HepG2 (cell line): ENCODE results near the gene MED1. TPM values are rescaled to one million over a fixed set of nuclear protein-coding genes. Genes with fewer than 3 reads are reported as not detected.

Source experiments
- ATAD3A ChIP-seq: sonication (generic); formaldehyde crosslinking; IDR thresholded peaks from 2 replicates; pipeline ENCODE4 v1.4.0; 2020; ENCODE audit warnings: missing genetic modification reagents
- CBX1 ChIP-seq: IDR thresholded peaks from one replicate; pipeline ENCODE4 v1.6.1; 2016; ENCODE audit warnings: antibody characterized with exemption, low read depth
- DNMT1 ChIP-seq: sonication (generic); formaldehyde crosslinking; IDR thresholded peaks from 2 replicates; pipeline ENCODE4 v1.5.1; 2020; ENCODE audit warnings: mild to moderate bottlenecking, missing genetic modification reagents
- ELF3 ChIP-seq: IDR thresholded peaks from 2 replicates; pipeline ENCODE4 v1.6.1; 2016; ENCODE audit warnings: missing genetic modification reagents, missing compliant biosample characterization
- FOSL1 ChIP-seq: sonication (generic); formaldehyde crosslinking; IDR thresholded peaks from 2 replicates; pipeline ENCODE4 v1.9.0; 2021; ENCODE audit warnings: missing genetic modification reagents, borderline replicate concordance
- FOXP1 ChIP-seq, 2 experiments: fragments of 450-650 bp in 1 of 2; IDR thresholded peaks; 2 replicates each; pipeline ENCODE4 v1.6.1; 2017 to 2018; ENCODE audit warnings: antibody characterized with exemption in 1 of 2
- HOXA3 ChIP-seq: sonication (generic); formaldehyde crosslinking; IDR thresholded peaks from 2 replicates; pipeline ENCODE4 v1.5.0; 2020; ENCODE audit warnings: missing genetic modification reagents
- HOXA7 ChIP-seq: sonication (generic); formaldehyde crosslinking; IDR thresholded peaks from 2 replicates; pipeline ENCODE4 v1.8.1; 2022; ENCODE audit warnings: mild to moderate bottlenecking, missing genetic modification reagents, moderate library complexity
- ISL2 ChIP-seq: sonication (generic); formaldehyde crosslinking; IDR thresholded peaks from 2 replicates; pipeline ENCODE4 v1.5.0; 2020; ENCODE audit warnings: missing genetic modification reagents
- MAFG ChIP-seq: sonication (generic); formaldehyde crosslinking; IDR thresholded peaks from 2 replicates; pipeline ENCODE4 v1.5.1; 2020; ENCODE audit warnings: mild to moderate bottlenecking, missing genetic modification reagents
- MIER2 ChIP-seq: IDR thresholded peaks from 2 replicates; pipeline ENCODE4 v1.6.1; 2016; ENCODE audit warnings: missing biosample characterization, missing genetic modification reagents
- SOX6 ChIP-seq, 2 experiments: fragments of 450-650 bp in 1 of 2; sonication (generic) in 1 of 2; formaldehyde crosslinking in 1 of 2; IDR thresholded peaks; 2 replicates each; pipeline versions ENCODE4 v1.4.0 to v1.6.1; 2017 to 2020; ENCODE audit warnings: antibody characterized with exemption in 1 of 2, mild to moderate bottlenecking in 1 of 2, missing genetic modification reagents in 1 of 2
- U2AF2 ChIP-seq: fragments of 200-400 bp; formaldehyde crosslinking; IDR thresholded peaks from 2 replicates; pipeline ENCODE4 v1.6.1; 2017; ENCODE audit warnings: low read depth, mild to moderate bottlenecking, low read length
- ZNF589 ChIP-seq: sonication (generic); formaldehyde crosslinking; conservative IDR thresholded peaks from 2 replicates; pipeline ENCODE4 v1.8.0; 2022; ENCODE audit warnings: mild to moderate bottlenecking, moderate library complexity, missing genetic modification reagents
- ZNF605 ChIP-seq: sonication (generic); formaldehyde crosslinking; IDR thresholded peaks from 2 replicates; pipeline ENCODE4 v1.8.0; 2022; ENCODE audit warnings: mild to moderate bottlenecking, missing genetic modification reagents
- ZNF615 ChIP-seq: sonication (generic); formaldehyde crosslinking; IDR thresholded peaks from 2 replicates; pipeline ENCODE4 v1.5.0; 2020; ENCODE audit warnings: mild to moderate bottlenecking, missing genetic modification reagents, borderline replicate concordance
- ZNF616 ChIP-seq: sonication (generic); formaldehyde crosslinking; IDR thresholded peaks from 2 replicates; pipeline ENCODE4 v1.5.0; 2020; ENCODE audit warnings: low read depth, mild to moderate bottlenecking, missing genetic modification reagents
- polyA plus RNA-seq, 8 experiments: library from polyadenylated mRNA; depleted of rRNA in 3 of 8; stranded (reverse) in 7 of 8; unstranded in 1 of 8; fragments of >200 nt; fragmentation: Illumina TruSeq in 4 of 8; extraction: Trizol in 4 of 8; gene quantifications; 2 replicates each; pipeline versions ENCODE4 v1.2.1 to v1.2.3, GENCODE V29; 2011 to 2016; ENCODE audit warnings: low read depth in 4 of 8, missing spikeins in 1 of 8, mixed read lengths in 1 of 8; ENCODE audit not compliant: insufficient read depth in 1 of 8
- total RNA-seq, 5 experiments: library from RNA; depleted of rRNA; stranded (reverse); fragments of >200 nt; fragmentation: Illumina TruSeq; extraction: Trizol; gene quantifications; 2 replicates each; pipeline ENCODE4 v1.2.3, GENCODE V29; 2016; ENCODE audit warnings: low read depth in 1 of 5
- TF ChIP-seq, protein P1 (sequence below): sonication (generic); formaldehyde crosslinking; IDR thresholded peaks from 2 replicates; pipeline ENCODE4 v1.9.0; 2021; ENCODE audit warnings: missing genetic modification reagents, borderline replicate concordance
- TF ChIP-seq, protein P2 (sequence below): sonication (generic); formaldehyde crosslinking; IDR thresholded peaks from 2 replicates; pipeline ENCODE4 v1.4.0; 2020; ENCODE audit warnings: missing genetic modification reagents
- TF ChIP-seq, protein P3 (sequence below), 2 experiments: fragments of 450-650 bp in 1 of 2; sonication (generic) in 1 of 2; formaldehyde crosslinking; IDR thresholded peaks; 2 replicates each; pipeline versions ENCODE4 v1.5.0 to v1.8.0; 2020 to 2022; ENCODE audit warnings: mild to moderate bottlenecking in 1 of 2, missing genetic modification reagents in 1 of 2

The MED1 gene
- total and polyA plus RNA-seq, 2 of the 13 experiments (the other 11 are each of a cell fraction or from before 2014, with no cell fraction given) = 37.5 to 40.1 TPM

DNA sequence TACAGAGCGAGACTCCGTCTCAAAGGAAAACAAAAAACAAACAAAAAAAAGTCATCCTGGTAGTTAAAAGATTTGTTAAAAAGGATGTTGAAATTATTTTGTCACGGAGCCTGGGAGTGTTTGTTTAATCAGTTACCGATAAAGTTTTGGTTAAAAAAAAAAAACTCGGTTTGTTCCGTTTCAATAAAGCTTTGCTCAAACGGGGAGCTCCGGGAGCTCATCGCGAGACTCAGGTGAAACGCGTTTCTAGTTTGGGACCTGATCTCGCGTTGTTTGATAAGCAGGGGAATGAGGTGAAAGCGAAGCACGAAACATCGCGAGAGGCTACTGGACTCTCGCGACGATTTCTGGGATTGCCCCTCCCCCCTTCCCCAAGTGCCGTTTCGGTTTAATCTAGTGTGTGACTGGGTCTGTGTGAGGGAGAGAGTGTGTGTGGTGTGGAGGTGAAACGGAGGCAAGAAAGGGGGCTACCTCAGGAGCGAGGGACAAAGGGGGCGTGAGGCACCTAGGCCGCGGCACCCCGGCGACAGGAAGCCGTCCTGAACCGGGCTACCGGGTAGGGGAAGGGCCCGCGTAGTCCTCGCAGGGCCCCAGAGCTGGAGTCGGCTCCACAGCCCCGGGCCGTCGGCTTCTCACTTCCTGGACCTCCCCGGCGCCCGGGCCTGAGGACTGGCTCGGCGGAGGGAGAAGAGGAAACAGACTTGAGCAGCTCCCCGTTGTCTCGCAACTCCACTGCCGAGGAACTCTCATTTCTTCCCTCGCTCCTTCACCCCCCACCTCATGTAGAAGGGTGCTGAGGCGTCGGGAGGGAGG lies 10.3 kb upstream of the MED1 start, which contains the start of gene CDK12 (continued):
- TF ChIP-seq, protein P1, sequence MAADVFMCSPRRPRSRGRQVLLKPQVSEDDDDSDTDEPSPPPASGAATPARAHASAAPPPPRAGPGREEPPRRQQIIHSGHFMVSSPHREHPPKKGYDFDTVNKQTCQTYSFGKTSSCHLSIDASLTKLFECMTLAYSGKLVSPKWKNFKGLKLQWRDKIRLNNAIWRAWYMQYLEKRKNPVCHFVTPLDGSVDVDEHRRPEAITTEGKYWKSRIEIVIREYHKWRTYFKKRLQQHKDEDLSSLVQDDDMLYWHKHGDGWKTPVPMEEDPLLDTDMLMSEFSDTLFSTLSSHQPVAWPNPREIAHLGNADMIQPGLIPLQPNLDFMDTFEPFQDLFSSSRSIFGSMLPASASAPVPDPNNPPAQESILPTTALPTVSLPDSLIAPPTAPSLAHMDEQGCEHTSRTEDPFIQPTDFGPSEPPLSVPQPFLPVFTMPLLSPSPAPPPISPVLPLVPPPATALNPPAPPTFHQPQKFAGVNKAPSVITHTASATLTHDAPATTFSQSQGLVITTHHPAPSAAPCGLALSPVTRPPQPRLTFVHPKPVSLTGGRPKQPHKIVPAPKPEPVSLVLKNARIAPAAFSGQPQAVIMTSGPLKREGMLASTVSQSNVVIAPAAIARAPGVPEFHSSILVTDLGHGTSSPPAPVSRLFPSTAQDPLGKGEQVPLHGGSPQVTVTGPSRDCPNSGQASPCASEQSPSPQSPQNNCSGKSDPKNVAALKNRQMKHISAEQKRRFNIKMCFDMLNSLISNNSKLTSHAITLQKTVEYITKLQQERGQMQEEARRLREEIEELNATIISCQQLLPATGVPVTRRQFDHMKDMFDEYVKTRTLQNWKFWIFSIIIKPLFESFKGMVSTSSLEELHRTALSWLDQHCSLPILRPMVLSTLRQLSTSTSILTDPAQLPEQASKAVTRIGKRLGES (CRISPR knock-in tag) = 0 out of 2 replicates have a peak, but pooled peaks have one; percentile 35
- peak; percentile 58; the same call in 1 of the 2 replicates for TF ChIP-seq ZNF616
- TF ChIP-seq FOSL1 (CRISPR knock-in tag) = 0 out of 2 replicates have a peak, but pooled peaks have one; percentile 18
- no peak for TF ChIP-seq FOXP1 (IDR thresholded peaks at IDR 0.05)
- peak; percentile 69; the same call in 1 of the 2 replicates for TF ChIP-seq FOXP1 (CRISPR knock-in tag; IDR thresholded peaks at IDR 0.05)
- TF ChIP-seq ZNF589 (CRISPR knock-in tag) = peak; percentile 42; the same call in 1 of the 2 replicates
- peak; percentile 57 for TF ChIP-seq CBX1
- 0 out of 2 replicates have a peak, but pooled peaks have one; percentile 68 for TF ChIP-seq ZNF605 (CRISPR knock-in tag)
- TF ChIP-seq, protein P2, sequence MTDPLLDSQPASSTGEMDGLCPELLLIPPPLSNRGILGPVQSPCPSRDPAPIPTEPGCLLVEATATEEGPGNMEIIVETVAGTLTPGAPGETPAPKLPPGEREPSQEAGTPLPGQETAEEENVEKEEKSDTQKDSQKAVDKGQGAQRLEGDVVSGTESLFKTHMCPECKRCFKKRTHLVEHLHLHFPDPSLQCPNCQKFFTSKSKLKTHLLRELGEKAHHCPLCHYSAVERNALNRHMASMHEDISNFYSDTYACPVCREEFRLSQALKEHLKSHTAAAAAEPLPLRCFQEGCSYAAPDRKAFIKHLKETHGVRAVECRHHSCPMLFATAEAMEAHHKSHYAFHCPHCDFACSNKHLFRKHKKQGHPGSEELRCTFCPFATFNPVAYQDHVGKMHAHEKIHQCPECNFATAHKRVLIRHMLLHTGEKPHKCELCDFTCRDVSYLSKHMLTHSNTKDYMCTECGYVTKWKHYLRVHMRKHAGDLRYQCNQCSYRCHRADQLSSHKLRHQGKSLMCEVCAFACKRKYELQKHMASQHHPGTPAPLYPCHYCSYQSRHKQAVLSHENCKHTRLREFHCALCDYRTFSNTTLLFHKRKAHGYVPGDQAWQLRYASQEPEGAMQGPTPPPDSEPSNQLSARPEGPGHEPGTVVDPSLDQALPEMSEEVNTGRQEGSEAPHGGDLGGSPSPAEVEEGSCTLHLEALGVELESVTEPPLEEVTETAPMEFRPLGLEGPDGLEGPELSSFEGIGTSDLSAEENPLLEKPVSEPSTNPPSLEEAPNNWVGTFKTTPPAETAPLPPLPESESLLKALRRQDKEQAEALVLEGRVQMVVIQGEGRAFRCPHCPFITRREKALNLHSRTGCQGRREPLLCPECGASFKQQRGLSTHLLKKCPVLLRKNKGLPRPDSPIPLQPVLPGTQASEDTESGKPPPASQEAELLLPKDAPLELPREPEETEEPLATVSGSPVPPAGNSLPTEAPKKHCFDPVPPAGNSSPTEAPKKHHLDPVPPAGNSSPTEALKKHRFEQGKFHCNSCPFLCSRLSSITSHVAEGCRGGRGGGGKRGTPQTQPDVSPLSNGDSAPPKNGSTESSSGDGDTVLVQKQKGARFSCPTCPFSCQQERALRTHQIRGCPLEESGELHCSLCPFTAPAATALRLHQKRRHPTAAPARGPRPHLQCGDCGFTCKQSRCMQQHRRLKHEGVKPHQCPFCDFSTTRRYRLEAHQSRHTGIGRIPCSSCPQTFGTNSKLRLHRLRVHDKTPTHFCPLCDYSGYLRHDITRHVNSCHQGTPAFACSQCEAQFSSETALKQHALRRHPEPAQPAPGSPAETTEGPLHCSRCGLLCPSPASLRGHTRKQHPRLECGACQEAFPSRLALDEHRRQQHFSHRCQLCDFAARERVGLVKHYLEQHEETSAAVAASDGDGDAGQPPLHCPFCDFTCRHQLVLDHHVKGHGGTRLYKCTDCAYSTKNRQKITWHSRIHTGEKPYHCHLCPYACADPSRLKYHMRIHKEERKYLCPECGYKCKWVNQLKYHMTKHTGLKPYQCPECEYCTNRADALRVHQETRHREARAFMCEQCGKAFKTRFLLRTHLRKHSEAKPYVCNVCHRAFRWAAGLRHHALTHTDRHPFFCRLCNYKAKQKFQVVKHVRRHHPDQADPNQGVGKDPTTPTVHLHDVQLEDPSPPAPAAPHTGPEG (CRISPR knock-in tag) = peak; percentile 84
- no peak for TF ChIP-seq ZNF615
- TF ChIP-seq HOXA3 = peak; percentile 93
- TF ChIP-seq MIER2 = no peak
- peak; percentile 92 for TF ChIP-seq ELF3 (CRISPR knock-in tag)
- TF ChIP-seq MAFG = no peak
- no peak for TF ChIP-seq SOX6 (IDR thresholded peaks at IDR 0.05)
- TF ChIP-seq SOX6 (CRISPR knock-in tag; IDR thresholded peaks at IDR 0.05) = peak; percentile 77
- TF ChIP-seq, protein P3, sequence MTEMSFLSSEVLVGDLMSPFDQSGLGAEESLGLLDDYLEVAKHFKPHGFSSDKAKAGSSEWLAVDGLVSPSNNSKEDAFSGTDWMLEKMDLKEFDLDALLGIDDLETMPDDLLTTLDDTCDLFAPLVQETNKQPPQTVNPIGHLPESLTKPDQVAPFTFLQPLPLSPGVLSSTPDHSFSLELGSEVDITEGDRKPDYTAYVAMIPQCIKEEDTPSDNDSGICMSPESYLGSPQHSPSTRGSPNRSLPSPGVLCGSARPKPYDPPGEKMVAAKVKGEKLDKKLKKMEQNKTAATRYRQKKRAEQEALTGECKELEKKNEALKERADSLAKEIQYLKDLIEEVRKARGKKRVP (CRISPR knock-in tag; IDR thresholded peaks at IDR 0.05) = peak in 1 of 2 experiments; percentile 76; a peak in 1 of 4 replicates
- 0 out of 2 replicates have a peak, but pooled peaks have one; percentile 50 for TF ChIP-seq ATAD3A (CRISPR knock-in tag)
- no peak for TF ChIP-seq U2AF2
- TF ChIP-seq ISL2 (CRISPR knock-in tag) = peak; percentile 57
- TF ChIP-seq DNMT1 = no peak
- no peak for TF ChIP-seq HOXA7 (CRISPR knock-in tag)
